Measurements from ENCODE around the gene OR52K1.
"Not testable (repeated sequence)": the region's sequence is repeated elsewhere in the genome, so short reads cannot be mapped to it uniquely, and the experiment has no call there.

OR52K1 gene

GRCh38 chr11:4508886-4509285, 26.4 kb downstream of the OR52K1 start:
- Mint-ChIP-seq H3K36me3 (ENCODE audit: low read depth) (no peaks in the 10 kb centered on the region), H3K27me3 (peaks cover 1% of the 10 kb centered on the region), H3K4me1 (ENCODE audit: low read depth) (peaks cover 12% of the 10 kb centered on the region), H3K9me3 (peaks cover 18% of the 10 kb centered on the region), H3K4me3 (no peak overlapping the region), H3K27ac (no peak overlapping the region)
- intact Hi-C loops (cut with micrococcal nuclease): no loop called here

- Mint-ChIP-seq H3K4me1 (ENCODE audit: low read depth) (peaks cover 12% of the 10 kb centered on the region), H3K36me3 (ENCODE audit: low read depth) (no peaks in the 10 kb centered on the region), H3K9me3 (peaks cover 18% of the 10 kb centered on the region), H3K4me3 (no peak overlapping the region), H3K27ac (no peak overlapping the region), H3K27me3 (peaks cover 3% of the 10 kb centered on the region)
- intact Hi-C loops (cut with micrococcal nuclease): no loop called here
Measured at GRCh38 chr11:4511282-4512245, 29.1 kb downstream of the OR52K1 start.

- H3K27ac Mint-ChIP-seq: no peak overlapping the region
- no peak overlapping the region for H3K4me3 Mint-ChIP-seq
- H3K4me1 Mint-ChIP-seq (ENCODE audit: low read depth): peaks cover 1% of the 10 kb centered on the region
- H3K36me3 Mint-ChIP-seq (ENCODE audit: low read depth): no peaks in the 10 kb centered on the region
- intact Hi-C loops (cut with micrococcal nuclease): no loop called here
- peaks cover 3% of the 10 kb centered on the region for H3K27me3 Mint-ChIP-seq
- no peaks in the 10 kb centered on the region for H3K9me3 Mint-ChIP-seq
Measured at GRCh38 chr11:4514196-4514595, 31.8 kb downstream of the OR52K1 start.

GRCh38 chr11:4522339-4522738, 39.9 kb downstream of the OR52K1 start:
- Mint-ChIP-seq H3K4me3 (no peak overlapping the region), H3K36me3 (ENCODE audit: low read depth) (no peaks in the 10 kb centered on the region)
- intact Hi-C loops (cut with micrococcal nuclease): no loop called here

GRCh38 chr11:4522752-4523151, 40.3 kb downstream of the OR52K1 start:
- H3K27me3 Mint-ChIP-seq: peaks cover 15% of the 10 kb centered on the region

More at GRCh38 chr11:4522339-4522738, 39.9 kb downstream of the OR52K1 start:
- H3K9me3 Mint-ChIP-seq: no peaks in the 10 kb centered on the region
- no peak overlapping the region for H3K27ac Mint-ChIP-seq
- H3K27me3 Mint-ChIP-seq: peaks cover 15% of the 10 kb centered on the region
- H3K4me1 Mint-ChIP-seq (ENCODE audit: low read depth): no peaks in the 10 kb centered on the region

GRCh38 chr11:4523666-4524065, 41.2 kb downstream of the OR52K1 start:
- Mint-ChIP-seq H3K36me3 (ENCODE audit: low read depth) (no peaks in the 10 kb centered on the region), H3K4me1 (ENCODE audit: low read depth) (no peaks in the 10 kb centered on the region), H3K9me3 (no peaks in the 10 kb centered on the region), H3K4me3 (no peak overlapping the region), H3K27me3 (peaks cover 20% of the 10 kb centered on the region), H3K27ac (no peak overlapping the region)
- intact Hi-C loops (cut with micrococcal nuclease): no loop called here

More at GRCh38 chr11:4522752-4523151, 40.3 kb downstream of the OR52K1 start:
- intact Hi-C loops (cut with micrococcal nuclease): no loop called here
- Mint-ChIP-seq H3K27ac (no peak overlapping the region), H3K4me3 (no peak overlapping the region), H3K4me1 (ENCODE audit: low read depth) (no peaks in the 10 kb centered on the region), H3K9me3 (no peaks in the 10 kb centered on the region), H3K36me3 (ENCODE audit: low read depth) (no peaks in the 10 kb centered on the region)

DNA sequence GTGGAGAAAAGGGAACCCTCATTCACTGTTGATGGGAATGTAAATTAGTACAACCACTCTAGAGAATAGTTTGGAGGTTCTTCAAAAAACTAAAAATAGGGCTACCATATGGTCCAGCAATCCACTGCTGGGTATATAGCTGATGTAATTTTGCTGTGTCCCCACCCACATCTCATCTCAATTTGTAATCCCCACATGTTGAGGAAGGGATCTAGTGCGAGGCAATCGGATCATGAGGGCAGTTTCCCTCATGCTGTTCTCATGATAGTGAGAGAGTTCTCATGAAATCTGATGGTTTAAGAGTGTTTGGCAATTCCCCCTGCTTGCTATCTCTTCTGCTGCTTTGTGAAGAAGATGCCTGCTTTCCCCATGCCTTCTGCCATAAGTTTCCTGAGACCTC, 45.5 kb downstream of the OR52K1 start:
- no peaks in the 10 kb centered on the region for H3K9me3 Mint-ChIP-seq
- H3K36me3 Mint-ChIP-seq (ENCODE audit: low read depth): no peaks in the 10 kb centered on the region
- no peak overlapping the region for H3K4me3 Mint-ChIP-seq
- H3K27ac Mint-ChIP-seq: no peak overlapping the region
- H3K4me1 Mint-ChIP-seq (ENCODE audit: low read depth): no peaks in the 10 kb centered on the region
- intact Hi-C loops (cut with micrococcal nuclease): no loop called here
- H3K27me3 Mint-ChIP-seq: peaks cover 28% of the 10 kb centered on the region

GRCh38 chr11:4531686-4532085, 49.2 kb downstream of the OR52K1 start:
- H3K4me1 Mint-ChIP-seq (ENCODE audit: low read depth); H3K27ac Mint-ChIP-seq; intact Hi-C loops (cut with micrococcal nuclease); H3K36me3 Mint-ChIP-seq (ENCODE audit: low read depth); H3K9me3 Mint-ChIP-seq; H3K4me3 Mint-ChIP-seq: not testable (repeated sequence)
- peaks cover 21% of the 10 kb centered on the region for H3K27me3 Mint-ChIP-seq

DNA sequence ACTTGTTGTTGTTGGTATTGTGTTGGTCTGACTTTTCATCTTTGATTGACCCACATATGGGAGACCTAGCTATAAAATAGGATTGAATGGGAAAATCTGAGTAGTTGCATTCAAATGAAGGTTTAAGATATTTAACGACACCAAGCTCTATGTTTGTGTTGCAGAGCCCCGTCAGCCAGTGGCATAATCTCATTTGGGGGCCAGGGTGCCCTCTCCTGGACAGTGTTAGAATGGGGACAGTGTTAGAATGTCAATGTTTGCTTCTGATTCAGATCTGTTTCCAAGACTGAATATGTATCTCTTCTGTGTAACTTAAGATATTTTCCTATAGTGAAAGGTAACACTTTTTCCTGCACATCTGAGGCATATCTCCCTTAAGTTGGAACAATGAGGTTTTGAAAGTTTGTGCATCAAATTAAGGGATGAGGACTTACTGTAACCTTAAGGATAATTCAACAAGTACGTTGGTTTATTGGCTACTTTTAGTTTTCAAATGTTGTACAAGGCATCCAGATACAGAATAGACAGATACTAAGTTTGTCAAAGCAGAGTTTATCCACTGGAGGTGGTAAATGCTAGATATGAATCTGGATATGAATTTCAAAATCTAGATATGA, 57.3 kb downstream of the OR52K1 start:
- Mint-ChIP-seq H3K27me3 (peaks cover 15% of the 10 kb centered on the region), H3K9me3 (no peaks in the 10 kb centered on the region), H3K4me1 (ENCODE audit: low read depth) (no peaks in the 10 kb centered on the region)

GRCh38 chr11:4541071-4541470, 58.6 kb downstream of the OR52K1 start:
- Mint-ChIP-seq H3K27me3 (peaks cover 17% of the 10 kb centered on the region), H3K36me3 (ENCODE audit: low read depth) (no peaks in the 10 kb centered on the region), H3K9me3 (no peaks in the 10 kb centered on the region), H3K4me3 (no peak overlapping the region), H3K4me1 (ENCODE audit: low read depth) (no peaks in the 10 kb centered on the region), H3K27ac (no peak overlapping the region)
- intact Hi-C loops (cut with micrococcal nuclease): no loop called here

More for the DNA sequence above, 57.3 kb downstream of the OR52K1 start:
- Mint-ChIP-seq H3K36me3 (ENCODE audit: low read depth) (no peaks in the 10 kb centered on the region), H3K4me3 (no peak overlapping the region), H3K27ac (no peak overlapping the region)
- intact Hi-C loops (cut with micrococcal nuclease): loop anchor here (1.0 to 2.0 kb wide), 2 partner anchors 45 to 352 kb away; no protein-coding TSS in a partner anchor

Data from dendritic cell treated with granulocyte-macrophage colony-stimulating factor and Interleukin-4, amounts not matched to agents 40 ng/mL and 50 ng/mL, for 4 days (primary cell).